GM18511 (cell line): ENCODE measurements around the gene NOTUM.

Experiments used
- ATAC-seq: cut with Tn5 transposase; IDR thresholded peaks from one replicate; pipeline ENCODE4 v1.9.1; 2021; ENCODE audit warnings: mild to moderate bottlenecking, moderate library complexity; ENCODE audit not compliant: unreplicated experiment

The NOTUM gene

GRCh38 chr17:81926451-81927151, 34.4 kb downstream of the NOTUM start:
- peak; percentile 32 for ATAC-seq

DNA sequence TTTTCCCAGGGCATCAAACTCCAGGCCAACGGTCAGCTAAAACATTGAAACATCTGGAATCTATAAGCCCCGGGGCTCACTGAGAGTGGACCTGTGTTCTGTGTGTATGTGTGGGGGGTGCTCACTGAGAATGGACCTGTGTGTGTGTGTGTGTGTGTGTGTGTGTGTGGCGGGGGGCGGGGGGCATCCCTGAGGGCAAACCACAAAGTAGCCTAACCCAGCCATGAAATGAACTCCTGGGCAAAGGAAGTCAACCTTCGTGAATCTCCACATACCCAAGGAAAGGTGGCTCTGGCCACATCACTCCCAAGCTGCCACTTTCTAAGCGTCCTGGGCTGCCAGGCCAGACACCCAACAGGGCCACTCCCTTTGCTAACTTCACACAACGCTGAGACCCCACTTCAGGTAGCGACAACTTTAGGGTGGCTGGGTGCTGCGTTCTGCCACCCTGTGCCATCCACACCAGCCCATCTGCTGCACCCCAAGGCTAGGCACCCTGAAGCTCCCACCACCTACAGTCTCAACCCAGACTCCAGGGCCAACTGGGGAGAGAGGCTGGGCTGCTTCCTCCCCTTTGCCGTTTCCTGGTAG, 35.0 kb downstream of the NOTUM start:
- ATAC-seq, result no peak

- ATAC-seq, result no peak
Observed at GRCh38 chr17:81924557-81925532, 36.1 kb downstream of the NOTUM start.

- ATAC-seq, result no peak
Observed at GRCh38 chr17:81923302-81924260, 37.4 kb downstream of the NOTUM start.

DNA sequence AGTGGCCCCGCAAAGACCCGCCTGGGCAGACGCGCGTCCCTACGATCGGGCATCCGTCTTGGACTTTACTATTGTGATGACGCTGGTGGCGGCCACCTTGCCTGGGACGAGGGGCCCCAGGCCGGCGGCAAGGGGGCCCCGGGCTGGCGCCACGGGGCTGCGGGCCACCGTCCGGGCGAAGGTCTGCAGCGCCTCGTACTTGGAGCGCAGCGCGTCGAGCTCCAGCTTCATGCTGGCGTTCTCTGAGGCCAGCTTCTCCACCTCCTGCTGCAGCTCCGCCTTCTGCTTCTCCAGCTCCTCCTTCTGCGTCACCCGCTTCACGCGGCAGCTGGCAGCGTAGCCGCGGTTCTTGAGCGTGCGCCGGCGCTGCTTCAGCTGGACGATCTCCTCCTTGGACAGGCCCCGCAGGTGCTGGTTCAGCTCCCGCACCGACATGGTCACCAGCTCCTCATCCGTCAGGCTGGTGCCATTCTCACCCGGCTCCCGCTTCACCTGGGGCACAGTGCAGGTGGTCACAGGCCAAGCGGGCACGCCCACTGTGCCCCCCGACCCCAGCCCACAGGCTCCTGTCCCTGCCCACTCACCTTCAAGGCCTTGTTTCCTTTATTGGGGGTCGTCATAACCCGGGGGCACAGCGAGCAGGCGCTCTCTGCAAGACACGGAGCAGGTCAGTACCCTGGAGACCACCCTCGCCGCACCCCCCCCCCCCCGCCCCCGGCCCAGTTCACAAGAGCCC, 38.3 kb downstream of the NOTUM start:
- no peak for ATAC-seq

DNA sequence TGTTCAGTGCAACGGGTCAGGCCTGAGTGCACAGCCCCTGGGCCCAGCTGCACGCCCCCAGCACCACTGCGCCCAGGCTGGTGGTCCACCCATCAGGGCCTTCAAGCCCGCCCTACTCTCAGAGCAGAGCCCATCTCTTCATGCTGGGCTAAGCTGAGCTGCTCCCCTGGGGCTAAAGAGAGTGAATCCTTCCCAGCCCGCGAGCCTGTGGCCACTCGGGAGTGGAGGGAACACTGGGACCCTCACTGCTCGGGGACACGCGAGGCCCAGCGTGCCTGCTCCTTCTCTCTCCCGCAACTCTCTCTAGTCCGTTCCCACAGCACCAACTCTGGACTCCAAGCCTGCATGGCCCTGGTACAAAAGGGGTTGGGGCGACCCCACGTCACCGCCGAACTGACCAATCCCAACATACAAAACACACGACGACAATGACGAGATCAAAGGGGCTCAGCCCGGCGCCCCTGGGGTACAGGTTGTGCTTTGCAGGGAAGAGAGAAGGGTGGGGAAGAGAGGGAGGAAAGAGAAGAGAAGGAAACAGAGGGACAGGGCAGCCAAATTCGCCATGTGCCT, 38.9 kb downstream of the NOTUM start:
- ATAC-seq, result no peak

DNA sequence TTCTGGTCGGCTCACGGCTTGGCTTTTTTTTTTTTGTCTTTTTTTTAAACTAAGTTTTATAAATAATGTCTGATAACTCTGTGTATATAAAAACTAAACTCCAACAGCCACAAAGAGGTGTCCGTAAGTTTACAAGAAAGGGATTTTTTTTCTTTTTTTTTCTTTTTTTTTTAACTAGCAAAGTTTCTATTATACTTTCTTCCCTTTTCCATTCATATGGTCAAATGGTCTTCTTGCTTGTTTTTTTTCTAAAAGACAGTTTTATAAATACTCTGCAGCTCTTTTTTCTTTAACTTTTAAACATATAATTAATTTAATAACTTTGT, 39.5 kb downstream of the NOTUM start:
- no peak for ATAC-seq

DNA sequence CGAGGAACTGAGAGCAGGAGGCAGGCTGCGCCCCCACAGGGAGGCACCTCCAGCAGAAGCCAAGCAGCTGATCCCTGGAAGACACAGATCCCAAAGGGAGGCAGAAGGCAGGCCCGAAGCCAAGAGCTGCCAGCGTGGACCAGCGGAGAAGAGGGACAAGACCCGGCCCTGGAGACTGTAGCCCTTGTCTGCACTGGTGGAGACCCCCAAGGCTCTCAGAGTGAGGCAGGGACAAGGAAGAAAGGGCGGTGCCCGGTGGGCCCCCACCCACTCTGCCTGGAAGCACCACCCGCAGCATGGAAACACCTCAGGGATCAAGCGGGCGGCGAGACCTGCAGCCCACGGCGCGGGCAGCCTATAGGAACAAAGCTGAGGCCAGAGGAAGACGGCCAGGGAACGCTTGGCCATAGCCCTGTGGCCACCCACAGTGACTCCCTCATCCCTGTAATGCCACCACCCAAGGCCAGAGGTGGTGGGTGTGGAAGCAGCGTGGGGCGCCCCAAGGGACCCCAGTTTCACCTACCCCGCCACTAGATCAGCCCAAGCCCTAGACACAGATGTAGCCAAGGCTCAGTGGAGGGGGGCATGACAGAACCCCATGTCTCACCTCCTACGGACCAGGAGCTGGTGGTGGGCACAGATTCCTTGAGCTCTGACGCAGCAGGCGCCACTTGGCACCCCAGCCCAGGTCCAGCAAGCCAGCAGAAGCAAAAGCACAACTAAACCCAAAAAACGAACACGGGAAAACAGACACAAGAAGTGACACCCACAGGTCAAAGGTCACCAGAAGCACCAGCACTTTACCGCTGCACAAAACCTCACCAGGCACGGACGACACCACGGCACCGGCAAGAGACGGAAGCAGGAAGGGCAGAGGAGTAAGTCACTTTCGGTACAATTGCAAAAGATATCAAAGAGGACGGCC, 40.1 kb downstream of the NOTUM start:
- no peak for ATAC-seq

DNA sequence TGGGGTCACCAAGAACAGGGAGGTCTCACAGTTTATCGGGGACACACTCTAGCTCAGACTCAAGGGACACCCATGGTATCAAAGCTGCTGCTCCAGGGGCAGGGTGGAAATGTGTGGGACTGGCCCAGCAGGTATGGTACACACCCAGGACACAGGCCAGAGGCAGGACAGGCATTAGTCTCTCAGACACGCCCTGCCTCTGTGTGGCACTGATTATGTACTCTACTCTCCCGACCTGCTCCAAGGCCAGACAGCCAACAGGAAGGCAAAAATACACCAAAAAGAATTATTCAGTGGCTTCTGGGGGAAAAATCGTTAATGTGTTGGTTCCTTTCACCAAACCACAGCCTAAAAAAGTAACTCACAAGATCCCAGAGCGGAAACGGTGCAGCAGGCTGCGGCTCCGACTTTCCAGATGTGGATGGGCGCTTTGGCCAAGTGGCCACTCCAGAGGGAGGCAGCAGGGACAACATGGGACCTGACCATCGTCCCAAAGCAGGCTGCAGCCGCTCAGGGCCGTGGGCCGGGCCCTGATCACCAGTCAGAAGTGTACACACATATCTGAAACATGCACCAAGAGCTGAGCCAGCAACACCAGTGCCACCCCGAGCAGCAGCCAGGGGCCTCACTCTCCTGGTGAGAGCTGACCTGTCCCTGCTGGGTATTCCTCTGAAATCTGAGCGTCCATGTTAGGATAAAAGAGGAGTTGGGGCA, 42.0 kb downstream of the NOTUM start:
- ATAC-seq, result no peak

GRCh38 chr17:81918333-81918669, 42.7 kb downstream of the NOTUM start:
- peak; percentile 24 for ATAC-seq

GRCh38 chr17:81917565-81918332, 43.2 kb downstream of the NOTUM start, which contains the start of gene SIRT7:
SIRT7 (minus strand) TSS chr17:81918176; CDS start chr17:81918131, 45 bp downstream.
- ATAC-seq, result peak; percentile 77

GRCh38 chr17:81916234-81917001, 44.6 kb downstream of the NOTUM start:
- ATAC-seq, result no peak

- ATAC-seq, result no peak
Observed at GRCh38 chr17:81915331-81915730, 45.7 kb downstream of the NOTUM start.

- no peak for ATAC-seq
Observed at GRCh38 chr17:81914103-81914850, 46.7 kb downstream of the NOTUM start.

GRCh38 chr17:81913394-81914102, 47.4 kb downstream of the NOTUM start:
- no peak for ATAC-seq
